ENCODE measurements around the gene SEC14L2. TPM values are rescaled to one million over a fixed set of nuclear protein-coding genes. Genes with fewer than 3 reads are reported as not detected.

SEC14L2 gene
- total and polyA plus RNA-seq, 2 experiments from 2014 or later, result 2.5 to 4.2 TPM

DNA sequence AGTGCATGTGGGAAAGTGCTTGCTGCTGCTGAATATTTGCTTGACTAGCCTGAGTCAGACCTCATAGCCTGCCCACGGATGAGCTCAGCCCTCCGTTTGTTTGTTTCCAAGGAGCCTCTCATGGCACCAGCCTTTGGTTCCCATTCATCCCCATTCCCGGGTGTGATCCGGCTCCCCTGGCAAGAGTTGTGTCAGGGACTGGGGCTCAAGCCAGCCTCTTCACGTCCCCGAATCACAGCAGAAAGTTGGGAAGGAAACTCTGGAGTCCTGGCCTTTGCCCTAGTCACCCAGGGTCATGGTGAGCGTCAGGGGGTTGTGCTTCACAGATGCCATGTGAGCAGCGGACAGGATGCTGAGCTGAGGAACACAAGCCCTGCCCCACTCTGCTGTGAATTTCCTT is 61.2 kb downstream of the SEC14L2 start:
- H3F3A ChIP-seq (replicated peaks; ENCODE audit: low read depth), result no peaks in the 10 kb centered on the region
- no peaks in the 10 kb centered on the region for H3K36me3 Mint-ChIP-seq (ENCODE audit: low read depth)
- no peak overlapping the region for H3K4me3 Mint-ChIP-seq
- H3K4me1 ChIP-seq (ENCODE audit: insufficient read depth), result no peaks in the 10 kb centered on the region
- no peak for DNase-seq (ENCODE audit: low spot score)
- H3K27ac ChIP-seq (ENCODE audit: low read depth), result no peak overlapping the region
- no peaks in the 10 kb centered on the region for H3K27me3 ChIP-seq (ENCODE audit: insufficient read depth)
- H3K4me3 ChIP-seq, result no peak overlapping the region
- H4K20me1 ChIP-seq (replicated peaks; ENCODE audit: insufficient read depth), result no peaks in the 10 kb centered on the region
- H3K36me3 ChIP-seq (ENCODE audit: insufficient read depth), result no peaks in the 10 kb centered on the region
- H2AFZ ChIP-seq, result no peak overlapping the region
- H3K9me3 Mint-ChIP-seq, result no peaks in the 10 kb centered on the region; the same call in 2 of the 3 replicates
- ATAC-seq, result no peak
- no peak for TF ChIP-seq ZNF114 (CRISPR knock-in tag; IDR thresholded peaks at IDR 0.05)
- TF ChIP-seq, protein P1, sequence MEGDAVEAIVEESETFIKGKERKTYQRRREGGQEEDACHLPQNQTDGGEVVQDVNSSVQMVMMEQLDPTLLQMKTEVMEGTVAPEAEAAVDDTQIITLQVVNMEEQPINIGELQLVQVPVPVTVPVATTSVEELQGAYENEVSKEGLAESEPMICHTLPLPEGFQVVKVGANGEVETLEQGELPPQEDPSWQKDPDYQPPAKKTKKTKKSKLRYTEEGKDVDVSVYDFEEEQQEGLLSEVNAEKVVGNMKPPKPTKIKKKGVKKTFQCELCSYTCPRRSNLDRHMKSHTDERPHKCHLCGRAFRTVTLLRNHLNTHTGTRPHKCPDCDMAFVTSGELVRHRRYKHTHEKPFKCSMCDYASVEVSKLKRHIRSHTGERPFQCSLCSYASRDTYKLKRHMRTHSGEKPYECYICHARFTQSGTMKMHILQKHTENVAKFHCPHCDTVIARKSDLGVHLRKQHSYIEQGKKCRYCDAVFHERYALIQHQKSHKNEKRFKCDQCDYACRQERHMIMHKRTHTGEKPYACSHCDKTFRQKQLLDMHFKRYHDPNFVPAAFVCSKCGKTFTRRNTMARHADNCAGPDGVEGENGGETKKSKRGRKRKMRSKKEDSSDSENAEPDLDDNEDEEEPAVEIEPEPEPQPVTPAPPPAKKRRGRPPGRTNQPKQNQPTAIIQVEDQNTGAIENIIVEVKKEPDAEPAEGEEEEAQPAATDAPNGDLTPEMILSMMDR (conservative IDR thresholded peaks at IDR 0.05; ENCODE audit: low read depth in 2 of 2), result no peak
- TF ChIP-seq EZH2phosphoT487 (IDR thresholded peaks at IDR 0.05; ENCODE audit: unreplicated experiment), result no peak
- TF ChIP-seq, protein P2, sequence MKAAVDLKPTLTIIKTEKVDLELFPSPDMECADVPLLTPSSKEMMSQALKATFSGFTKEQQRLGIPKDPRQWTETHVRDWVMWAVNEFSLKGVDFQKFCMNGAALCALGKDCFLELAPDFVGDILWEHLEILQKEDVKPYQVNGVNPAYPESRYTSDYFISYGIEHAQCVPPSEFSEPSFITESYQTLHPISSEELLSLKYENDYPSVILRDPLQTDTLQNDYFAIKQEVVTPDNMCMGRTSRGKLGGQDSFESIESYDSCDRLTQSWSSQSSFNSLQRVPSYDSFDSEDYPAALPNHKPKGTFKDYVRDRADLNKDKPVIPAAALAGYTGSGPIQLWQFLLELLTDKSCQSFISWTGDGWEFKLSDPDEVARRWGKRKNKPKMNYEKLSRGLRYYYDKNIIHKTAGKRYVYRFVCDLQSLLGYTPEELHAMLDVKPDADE (IDR thresholded peaks at IDR 0.05), result no peak
- TF ChIP-seq ZNF331 (CRISPR knock-in tag; IDR thresholded peaks at IDR 0.05; ENCODE audit: low read depth), result no peak
- TF ChIP-seq, protein P3, sequence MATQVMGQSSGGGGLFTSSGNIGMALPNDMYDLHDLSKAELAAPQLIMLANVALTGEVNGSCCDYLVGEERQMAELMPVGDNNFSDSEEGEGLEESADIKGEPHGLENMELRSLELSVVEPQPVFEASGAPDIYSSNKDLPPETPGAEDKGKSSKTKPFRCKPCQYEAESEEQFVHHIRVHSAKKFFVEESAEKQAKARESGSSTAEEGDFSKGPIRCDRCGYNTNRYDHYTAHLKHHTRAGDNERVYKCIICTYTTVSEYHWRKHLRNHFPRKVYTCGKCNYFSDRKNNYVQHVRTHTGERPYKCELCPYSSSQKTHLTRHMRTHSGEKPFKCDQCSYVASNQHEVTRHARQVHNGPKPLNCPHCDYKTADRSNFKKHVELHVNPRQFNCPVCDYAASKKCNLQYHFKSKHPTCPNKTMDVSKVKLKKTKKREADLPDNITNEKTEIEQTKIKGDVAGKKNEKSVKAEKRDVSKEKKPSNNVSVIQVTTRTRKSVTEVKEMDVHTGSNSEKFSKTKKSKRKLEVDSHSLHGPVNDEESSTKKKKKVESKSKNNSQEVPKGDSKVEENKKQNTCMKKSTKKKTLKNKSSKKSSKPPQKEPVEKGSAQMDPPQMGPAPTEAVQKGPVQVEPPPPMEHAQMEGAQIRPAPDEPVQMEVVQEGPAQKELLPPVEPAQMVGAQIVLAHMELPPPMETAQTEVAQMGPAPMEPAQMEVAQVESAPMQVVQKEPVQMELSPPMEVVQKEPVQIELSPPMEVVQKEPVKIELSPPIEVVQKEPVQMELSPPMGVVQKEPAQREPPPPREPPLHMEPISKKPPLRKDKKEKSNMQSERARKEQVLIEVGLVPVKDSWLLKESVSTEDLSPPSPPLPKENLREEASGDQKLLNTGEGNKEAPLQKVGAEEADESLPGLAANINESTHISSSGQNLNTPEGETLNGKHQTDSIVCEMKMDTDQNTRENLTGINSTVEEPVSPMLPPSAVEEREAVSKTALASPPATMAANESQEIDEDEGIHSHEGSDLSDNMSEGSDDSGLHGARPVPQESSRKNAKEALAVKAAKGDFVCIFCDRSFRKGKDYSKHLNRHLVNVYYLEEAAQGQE (IDR thresholded peaks at IDR 0.05; ENCODE audit: unreplicated experiment), result no peak
- TF ChIP-seq, protein P4, sequence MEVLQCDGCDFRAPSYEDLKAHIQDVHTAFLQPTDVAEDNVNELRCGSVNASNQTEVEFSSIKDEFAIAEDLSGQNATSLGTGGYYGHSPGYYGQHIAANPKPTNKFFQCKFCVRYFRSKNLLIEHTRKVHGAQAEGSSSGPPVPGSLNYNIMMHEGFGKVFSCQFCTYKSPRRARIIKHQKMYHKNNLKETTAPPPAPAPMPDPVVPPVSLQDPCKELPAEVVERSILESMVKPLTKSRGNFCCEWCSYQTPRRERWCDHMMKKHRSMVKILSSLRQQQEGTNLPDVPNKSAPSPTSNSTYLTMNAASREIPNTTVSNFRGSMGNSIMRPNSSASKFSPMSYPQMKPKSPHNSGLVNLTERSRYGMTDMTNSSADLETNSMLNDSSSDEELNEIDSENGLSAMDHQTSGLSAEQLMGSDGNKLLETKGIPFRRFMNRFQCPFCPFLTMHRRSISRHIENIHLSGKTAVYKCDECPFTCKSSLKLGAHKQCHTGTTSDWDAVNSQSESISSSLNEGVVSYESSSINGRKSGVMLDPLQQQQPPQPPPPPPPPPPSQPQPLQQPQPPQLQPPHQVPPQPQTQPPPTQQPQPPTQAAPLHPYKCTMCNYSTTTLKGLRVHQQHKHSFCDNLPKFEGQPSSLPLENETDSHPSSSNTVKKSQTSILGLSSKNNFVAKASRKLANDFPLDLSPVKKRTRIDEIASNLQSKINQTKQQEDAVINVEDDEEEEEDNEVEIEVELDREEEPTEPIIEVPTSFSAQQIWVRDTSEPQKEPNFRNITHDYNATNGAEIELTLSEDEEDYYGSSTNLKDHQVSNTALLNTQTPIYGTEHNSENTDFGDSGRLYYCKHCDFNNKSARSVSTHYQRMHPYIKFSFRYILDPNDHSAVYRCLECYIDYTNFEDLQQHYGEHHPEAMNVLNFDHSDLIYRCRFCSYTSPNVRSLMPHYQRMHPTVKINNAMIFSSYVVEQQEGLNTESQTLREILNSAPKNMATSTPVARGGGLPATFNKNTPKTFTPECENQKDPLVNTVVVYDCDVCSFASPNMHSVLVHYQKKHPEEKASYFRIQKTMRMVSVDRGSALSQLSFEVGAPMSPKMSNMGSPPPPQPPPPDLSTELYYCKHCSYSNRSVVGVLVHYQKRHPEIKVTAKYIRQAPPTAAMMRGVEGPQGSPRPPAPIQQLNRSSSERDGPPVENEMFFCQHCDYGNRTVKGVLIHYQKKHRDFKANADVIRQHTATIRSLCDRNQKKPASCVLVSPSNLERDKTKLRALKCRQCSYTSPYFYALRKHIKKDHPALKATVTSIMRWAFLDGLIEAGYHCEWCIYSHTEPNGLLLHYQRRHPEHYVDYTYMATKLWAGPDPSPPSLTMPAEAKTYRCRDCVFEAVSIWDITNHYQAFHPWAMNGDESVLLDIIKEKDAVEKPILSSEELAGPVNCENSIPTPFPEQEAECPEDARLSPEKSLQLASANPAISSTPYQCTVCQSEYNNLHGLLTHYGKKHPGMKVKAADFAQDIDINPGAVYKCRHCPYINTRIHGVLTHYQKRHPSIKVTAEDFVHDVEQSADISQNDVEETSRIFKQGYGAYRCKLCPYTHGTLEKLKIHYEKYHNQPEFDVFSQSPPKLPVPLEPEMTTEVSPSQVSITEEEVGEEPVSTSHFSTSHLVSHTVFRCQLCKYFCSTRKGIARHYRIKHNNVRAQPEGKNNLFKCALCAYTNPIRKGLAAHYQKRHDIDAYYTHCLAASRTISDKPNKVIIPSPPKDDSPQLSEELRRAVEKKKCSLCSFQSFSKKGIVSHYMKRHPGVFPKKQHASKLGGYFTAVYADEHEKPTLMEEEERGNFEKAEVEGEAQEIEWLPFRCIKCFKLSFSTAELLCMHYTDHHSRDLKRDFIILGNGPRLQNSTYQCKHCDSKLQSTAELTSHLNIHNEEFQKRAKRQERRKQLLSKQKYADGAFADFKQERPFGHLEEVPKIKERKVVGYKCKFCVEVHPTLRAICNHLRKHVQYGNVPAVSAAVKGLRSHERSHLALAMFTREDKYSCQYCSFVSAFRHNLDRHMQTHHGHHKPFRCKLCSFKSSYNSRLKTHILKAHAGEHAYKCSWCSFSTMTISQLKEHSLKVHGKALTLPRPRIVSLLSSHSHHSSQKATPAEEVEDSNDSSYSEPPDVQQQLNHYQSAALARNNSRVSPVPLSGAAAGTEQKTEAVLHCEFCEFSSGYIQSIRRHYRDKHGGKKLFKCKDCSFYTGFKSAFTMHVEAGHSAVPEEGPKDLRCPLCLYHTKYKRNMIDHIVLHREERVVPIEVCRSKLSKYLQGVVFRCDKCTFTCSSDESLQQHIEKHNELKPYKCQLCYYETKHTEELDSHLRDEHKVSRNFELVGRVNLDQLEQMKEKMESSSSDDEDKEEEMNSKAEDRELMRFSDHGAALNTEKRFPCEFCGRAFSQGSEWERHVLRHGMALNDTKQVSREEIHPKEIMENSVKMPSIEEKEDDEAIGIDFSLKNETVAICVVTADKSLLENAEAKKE (CRISPR knock-in tag; IDR thresholded peaks at IDR 0.05), result no peak
- no peak for TF ChIP-seq POLR2AphosphoS5 (IDR thresholded peaks at IDR 0.05; ENCODE audit: low read depth)
- TF ChIP-seq JUNB (IDR thresholded peaks at IDR 0.05; ENCODE audit: unreplicated experiment), result no peak
- no peak for TF ChIP-seq CREB1 (CRISPR knock-in tag; IDR thresholded peaks at IDR 0.05; ENCODE audit: low read depth)
- TF ChIP-seq NANOG (IDR thresholded peaks at IDR 0.05; ENCODE audit: borderline replicate concordance), result no peak
- TF ChIP-seq STAT1 (IDR thresholded peaks at IDR 0.05; ENCODE audit: unreplicated experiment), result no peak
- TF ChIP-seq EZH2 (IDR thresholded peaks at IDR 0.05; ENCODE audit: low read depth, unreplicated experiment), result no peak
- no peaks in the 10 kb centered on the region for H3K79me2 ChIP-seq (replicated peaks; ENCODE audit: insufficient read depth)
- H3K4me1 Mint-ChIP-seq, result peaks cover 3% of the 10 kb centered on the region; the same call in 1 of the 3 replicates
- no peaks in the 10 kb centered on the region for H3K9me2 ChIP-seq (ENCODE audit: insufficient read depth)
- no peak overlapping the region for H3K4me2 ChIP-seq
- peaks cover 7% of the 10 kb centered on the region for H3K27me3 Mint-ChIP-seq (ENCODE audit: insufficient read depth, low read depth, poor library complexity)
- H3K27ac Mint-ChIP-seq, result no peak overlapping the region
